Measurements from ENCODE around the gene NISCH. TPM values are rescaled to one million over a fixed set of nuclear protein-coding genes. Genes with fewer than 3 reads are reported as not detected.

Gene NISCH
- total RNA-seq, 2 donors from 2014 or later, result 29.2 to 49.6 TPM

DNA sequence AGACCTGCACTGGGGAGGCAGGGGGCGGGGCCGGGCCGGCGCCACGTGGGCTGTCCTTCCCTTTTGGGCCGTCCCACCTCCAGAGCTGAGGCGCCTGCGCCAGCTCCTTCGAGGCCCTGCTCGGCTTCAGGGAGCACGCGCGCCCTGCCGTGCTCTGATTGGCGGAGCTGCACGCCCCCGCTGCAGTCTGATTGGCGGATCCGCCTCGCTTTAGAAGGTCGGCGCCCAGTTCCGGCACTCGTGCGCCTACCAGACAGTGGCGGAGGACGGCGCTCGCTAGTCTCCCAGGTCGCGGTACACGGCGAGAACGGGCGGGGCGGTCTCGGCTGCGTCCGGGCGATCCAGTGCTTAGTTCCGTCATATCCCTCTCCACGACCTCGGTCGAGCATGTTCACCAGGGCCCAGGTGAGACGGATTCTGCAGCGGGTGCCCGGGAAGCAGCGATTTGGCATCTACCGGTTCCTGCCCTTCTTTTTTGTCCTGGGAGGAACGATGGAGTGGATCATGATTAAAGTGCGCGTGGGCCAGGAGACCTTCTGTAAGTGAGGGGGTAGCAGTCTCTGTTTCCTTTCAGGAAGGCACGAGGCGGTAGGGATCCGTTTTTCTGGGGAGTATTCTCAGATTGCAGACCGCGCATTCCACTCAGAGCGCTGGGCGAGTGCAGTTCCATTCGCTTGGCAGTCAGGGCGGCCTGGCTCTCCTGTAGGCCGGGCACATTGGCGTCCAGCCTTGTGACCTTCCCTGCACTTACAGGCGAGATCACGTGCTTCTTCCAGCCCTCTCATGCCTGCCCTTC, 81.2 kb downstream of the NISCH start, which contains the start of gene UQCC5:
Gene UQCC5 (plus strand): TSS at position 237 of the 796 bp plus-strand sequence. CDS start 151 bp downstream, at position 388.
- H3K4me3 ChIP-seq, result peak within 1 kb of the TSS; percentile 58 to 69
- no peaks in the 10 kb centered on the region for H3K9me3 ChIP-seq
- TF ChIP-seq, protein P1, sequence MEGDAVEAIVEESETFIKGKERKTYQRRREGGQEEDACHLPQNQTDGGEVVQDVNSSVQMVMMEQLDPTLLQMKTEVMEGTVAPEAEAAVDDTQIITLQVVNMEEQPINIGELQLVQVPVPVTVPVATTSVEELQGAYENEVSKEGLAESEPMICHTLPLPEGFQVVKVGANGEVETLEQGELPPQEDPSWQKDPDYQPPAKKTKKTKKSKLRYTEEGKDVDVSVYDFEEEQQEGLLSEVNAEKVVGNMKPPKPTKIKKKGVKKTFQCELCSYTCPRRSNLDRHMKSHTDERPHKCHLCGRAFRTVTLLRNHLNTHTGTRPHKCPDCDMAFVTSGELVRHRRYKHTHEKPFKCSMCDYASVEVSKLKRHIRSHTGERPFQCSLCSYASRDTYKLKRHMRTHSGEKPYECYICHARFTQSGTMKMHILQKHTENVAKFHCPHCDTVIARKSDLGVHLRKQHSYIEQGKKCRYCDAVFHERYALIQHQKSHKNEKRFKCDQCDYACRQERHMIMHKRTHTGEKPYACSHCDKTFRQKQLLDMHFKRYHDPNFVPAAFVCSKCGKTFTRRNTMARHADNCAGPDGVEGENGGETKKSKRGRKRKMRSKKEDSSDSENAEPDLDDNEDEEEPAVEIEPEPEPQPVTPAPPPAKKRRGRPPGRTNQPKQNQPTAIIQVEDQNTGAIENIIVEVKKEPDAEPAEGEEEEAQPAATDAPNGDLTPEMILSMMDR (IDR thresholded peaks at IDR 0.05), result no peak
- peak within 1 kb of the TSS; percentile 87 to 93 for H3K27ac ChIP-seq
- H3K36me3 ChIP-seq, result peaks cover 13% of the 10 kb centered on the region
- peak; percentile 99 for DNase-seq (ENCODE audit: low spot score)
- peaks cover 0 to 73% of the 10 kb centered on the region in 2 donors for H3K4me1 ChIP-seq
- H3K27me3 ChIP-seq, result no peaks in the 10 kb centered on the region

DNA sequence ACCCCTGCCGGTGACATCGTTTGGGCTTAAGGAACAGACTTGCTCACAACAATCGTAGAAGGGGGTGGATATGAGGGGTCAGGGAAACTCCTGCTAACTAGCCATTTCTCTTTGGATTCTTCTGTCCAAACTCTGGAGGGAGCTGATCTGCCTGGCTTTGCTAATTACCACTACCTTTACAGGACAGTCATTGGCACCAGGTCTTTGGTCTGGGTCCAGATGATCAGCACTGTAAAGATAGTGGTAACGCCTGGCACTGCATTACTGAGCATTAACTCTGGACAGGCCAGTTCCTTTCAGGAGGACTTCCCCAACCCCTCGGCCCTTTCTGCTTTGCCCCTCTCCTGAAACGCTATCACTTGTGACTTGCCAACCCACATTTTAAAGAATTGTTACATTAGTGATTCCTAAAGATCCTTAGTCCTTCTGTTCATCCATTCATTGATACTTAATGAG, 81.8 kb downstream of the NISCH start:
- peaks cover 0 to 70% of the 10 kb centered on the region in 2 donors for H3K4me1 ChIP-seq
- peak overlapping the region; percentile 87 to 89 for H3K27ac ChIP-seq
- no peaks in the 10 kb centered on the region for H3K27me3 ChIP-seq
- TF ChIP-seq, protein P1 (IDR thresholded peaks at IDR 0.05), result no peak
- H3K9me3 ChIP-seq, result no peaks in the 10 kb centered on the region
- peaks cover 19% of the 10 kb centered on the region for H3K36me3 ChIP-seq
- H3K4me3 ChIP-seq, result peak overlapping the region; percentile 58 to 69
- no peak for DNase-seq (ENCODE audit: low spot score)

GRCh38 chr3:52537726-52538421, 82.5 kb downstream of the NISCH start:
- Histone ChIP-seq H3K27me3 (no peaks in the 10 kb centered on the region), H3K9me3 (no peaks in the 10 kb centered on the region), H3K36me3 (peaks cover 20% of the 10 kb centered on the region), H3K4me1 (peaks cover 0 to 63% of the 10 kb centered on the region in 2 donors), H3K27ac (peak overlapping the region; percentile 87 to 89), H3K4me3 (peak overlapping the region; percentile 58 to 69)
- no peak for DNase-seq (ENCODE audit: low spot score)
- TF ChIP-seq, protein P1 (IDR thresholded peaks at IDR 0.05), result no peak

DNA sequence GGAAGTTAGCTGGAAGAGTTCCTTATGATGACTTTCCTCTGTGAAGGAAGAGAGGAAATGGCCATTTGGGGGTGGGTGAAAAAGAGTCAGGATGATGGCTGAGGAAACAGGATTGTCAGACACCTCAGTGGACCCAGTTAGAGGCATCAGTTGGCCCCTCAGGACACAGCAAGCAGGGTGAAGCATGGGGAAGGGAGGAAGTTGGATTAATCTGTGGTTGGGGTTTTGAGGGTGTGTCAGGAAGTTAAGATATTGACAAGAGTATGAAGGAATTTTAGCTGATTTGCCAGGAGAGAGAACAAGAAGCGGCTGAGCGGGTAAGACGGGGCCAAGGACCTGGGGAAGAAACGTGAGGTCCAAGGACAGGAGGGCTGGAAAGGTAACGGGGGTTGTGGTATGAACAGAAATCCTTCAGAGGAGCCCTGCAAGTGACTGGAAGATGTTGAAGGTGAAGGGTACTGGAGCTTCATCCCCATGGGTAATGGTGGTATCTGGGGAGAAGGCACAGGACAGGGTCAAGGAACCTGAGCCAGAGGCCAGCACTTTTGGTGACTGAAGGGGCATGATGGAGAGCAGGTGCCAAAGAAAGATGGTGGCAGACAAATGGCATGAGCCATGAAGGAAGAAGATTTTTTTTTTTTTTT, 83.7 kb downstream of the NISCH start:
- peak overlapping the region; percentile 87 to 89 for H3K27ac ChIP-seq

DNA sequence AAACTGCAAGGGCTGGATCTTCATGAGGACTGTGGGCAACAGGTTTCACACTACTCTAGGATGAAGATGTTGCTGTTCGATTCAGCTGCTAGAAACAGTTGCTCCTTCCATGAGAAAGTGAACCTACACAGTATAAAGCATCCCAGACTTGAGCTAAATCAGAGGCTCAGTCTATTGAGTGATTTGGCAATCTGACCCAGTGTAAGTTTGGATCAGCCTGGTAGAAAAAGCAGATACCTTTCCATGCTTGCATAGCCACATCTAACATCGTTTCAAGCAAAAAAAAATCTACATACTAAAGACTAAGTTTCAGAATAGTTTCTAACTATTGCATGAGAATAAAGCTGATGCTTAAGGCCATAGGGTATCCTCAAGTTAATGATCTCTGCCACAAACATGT, 85.6 kb downstream of the NISCH start:
- no peaks in the 10 kb centered on the region for H3K27me3 ChIP-seq
- H3K4me1 ChIP-seq, result peaks cover 0 to 41% of the 10 kb centered on the region in 2 donors
- no peak overlapping the region for H3K27ac ChIP-seq
- H3K4me3 ChIP-seq, result no peak overlapping the region
- TF ChIP-seq, protein P1 (IDR thresholded peaks at IDR 0.05), result no peak
- H3K9me3 ChIP-seq, result no peaks in the 10 kb centered on the region
- DNase-seq (ENCODE audit: low spot score), result no peak
- H3K36me3 ChIP-seq, result peaks cover 20% of the 10 kb centered on the region

More for the DNA sequence above, 83.7 kb downstream of the NISCH start:
- no peak for DNase-seq (ENCODE audit: low spot score)
- Histone ChIP-seq H3K4me3 (peak overlapping the region in 1 of 2 donors; percentile 69), H3K9me3 (no peaks in the 10 kb centered on the region), H3K27me3 (no peaks in the 10 kb centered on the region), H3K4me1 (peaks cover 0 to 56% of the 10 kb centered on the region in 2 donors), H3K36me3 (peaks cover 20% of the 10 kb centered on the region)
- TF ChIP-seq, protein P1 (IDR thresholded peaks at IDR 0.05), result no peak

Other genes starting within 250 kb of the NISCH start
- not detected for gene TLR9, start 230.0 kb upstream of the NISCH start, total RNA-seq
- 10 to 100 TPM; 54.4 to 58.6 TPM for gene TWF2, start 216.4 kb upstream of the NISCH start, total RNA-seq
- gene PPM1M, start 209.8 kb upstream of the NISCH start, total RNA-seq, result 1 to 10 TPM; 5.7 to 8.1 TPM
- 10 to 100 TPM; 43.2 to 43.8 TPM for gene WDR82, start 177.0 kb upstream of the NISCH start, total RNA-seq
- 1 to 10 TPM; 2.0 to 5.4 TPM for gene GLYCTK, start 167.8 kb upstream of the NISCH start, total RNA-seq
- gene DNAH1, start 139.3 kb upstream of the NISCH start, total RNA-seq, result 1 to 10 TPM; 1.5 to 2.5 TPM
- 10 to 100 TPM; 38.8 to 53.9 TPM for gene BAP1, start 45.6 kb upstream of the NISCH start, total RNA-seq
- gene PHF7, start 44.9 kb upstream of the NISCH start, total RNA-seq, result 10 to 100 TPM; 10.1 to 17.6 TPM
- 10 to 100 TPM; 11.8 to 12.6 TPM for gene SEMA3G, start 10.5 kb upstream of the NISCH start, total RNA-seq
- 1,000 to 10,000 TPM; 4,697 to 8,249 TPM for gene TNNC1, start 1.6 kb upstream of the NISCH start, total RNA-seq
- 10 to 100 TPM; 46.5 to 62.6 TPM for gene STAB1, start 39.7 kb downstream of the NISCH start, total RNA-seq
- 100 to 1,000 TPM in 1 of 2 donors, 10 to 100 TPM in 1; 94.0 to 146 TPM for gene NT5DC2, start 78.3 kb downstream of the NISCH start, total RNA-seq
- gene UQCC5, start 81.0 kb downstream of the NISCH start, total RNA-seq, result 1 to 10 TPM; 1.2 to 3.1 TPM
- gene PBRM1, start 230.3 kb downstream of the NISCH start, total RNA-seq, result 10 to 100 TPM; 39.8 to 40.6 TPM
- gene GNL3, start 230.4 kb downstream of the NISCH start, total RNA-seq, result 10 to 100 TPM; 29.7 to 49.3 TPM